HG02943 (cell line): ENCODE measurements around the gene MYRIP.

ENCODE experiments used
- ATAC-seq: cut with Tn5 transposase; IDR thresholded peaks from one replicate; pipeline ENCODE4 v1.9.1; 2021; ENCODE audit warnings: mild to moderate bottlenecking, low read depth, moderate library complexity; ENCODE audit not compliant: unreplicated experiment

MYRIP gene

GRCh38 chr3:40213556-40213955, 404.1 kb downstream of the MYRIP start:
- no peak for ATAC-seq

DNA sequence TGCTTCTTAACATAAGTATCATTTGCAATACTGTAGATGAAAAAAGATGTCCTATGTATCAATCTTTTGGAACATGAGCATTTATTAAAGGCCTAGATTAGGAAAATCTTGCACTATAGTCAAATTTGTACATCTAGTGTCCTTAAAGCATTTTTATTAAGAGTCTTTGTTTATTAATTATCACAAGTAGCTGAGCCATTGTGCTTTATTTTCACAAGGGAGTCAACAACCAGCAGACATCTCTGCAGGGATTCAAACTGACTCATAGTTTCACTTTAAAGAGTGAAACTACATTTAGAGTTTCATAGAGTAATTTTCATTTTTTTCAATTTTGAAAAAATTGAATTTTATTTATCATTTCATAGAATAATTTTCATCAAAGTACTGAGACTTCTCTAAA, 405.6 kb downstream of the MYRIP start:
- ATAC-seq, result no peak

DNA sequence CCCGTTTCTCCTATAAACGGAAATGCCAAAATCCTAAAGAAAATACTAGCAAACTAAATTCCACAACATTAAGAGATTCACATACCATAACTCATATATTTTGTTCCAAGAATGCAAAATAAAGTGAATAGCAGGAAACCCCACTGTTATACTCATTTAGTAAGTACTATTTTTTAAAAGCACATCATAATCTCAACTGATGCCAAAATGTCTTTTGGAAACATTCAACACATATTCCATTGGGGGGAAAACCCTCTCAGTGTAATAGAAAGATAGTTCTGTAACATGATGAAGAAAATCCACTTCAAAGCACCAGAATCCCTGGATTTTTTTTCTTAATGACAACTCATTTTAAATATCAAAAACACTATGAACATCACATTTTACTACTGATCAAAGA, 407.1 kb downstream of the MYRIP start:
- no peak for ATAC-seq

DNA sequence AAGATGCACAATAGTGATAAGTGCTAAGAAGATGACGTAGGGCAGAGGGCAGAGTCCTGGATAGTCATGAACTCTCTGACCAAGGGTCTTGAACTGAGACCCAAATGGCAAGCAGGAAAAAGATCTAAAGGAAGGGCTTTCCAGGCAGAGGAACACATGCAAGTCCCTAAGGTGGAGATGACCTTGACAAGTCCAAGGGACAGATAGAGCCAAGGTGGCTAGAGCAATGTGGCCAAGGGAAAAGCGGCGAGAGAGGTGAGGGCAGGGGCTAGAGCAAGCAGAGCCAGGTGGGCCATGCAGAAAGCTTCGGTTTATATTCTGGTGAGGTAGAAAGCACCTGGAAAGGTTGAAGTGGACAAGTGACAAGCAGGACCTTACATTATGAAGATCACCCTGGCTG, 414.4 kb downstream of the MYRIP start:
- ATAC-seq, result no peak

DNA sequence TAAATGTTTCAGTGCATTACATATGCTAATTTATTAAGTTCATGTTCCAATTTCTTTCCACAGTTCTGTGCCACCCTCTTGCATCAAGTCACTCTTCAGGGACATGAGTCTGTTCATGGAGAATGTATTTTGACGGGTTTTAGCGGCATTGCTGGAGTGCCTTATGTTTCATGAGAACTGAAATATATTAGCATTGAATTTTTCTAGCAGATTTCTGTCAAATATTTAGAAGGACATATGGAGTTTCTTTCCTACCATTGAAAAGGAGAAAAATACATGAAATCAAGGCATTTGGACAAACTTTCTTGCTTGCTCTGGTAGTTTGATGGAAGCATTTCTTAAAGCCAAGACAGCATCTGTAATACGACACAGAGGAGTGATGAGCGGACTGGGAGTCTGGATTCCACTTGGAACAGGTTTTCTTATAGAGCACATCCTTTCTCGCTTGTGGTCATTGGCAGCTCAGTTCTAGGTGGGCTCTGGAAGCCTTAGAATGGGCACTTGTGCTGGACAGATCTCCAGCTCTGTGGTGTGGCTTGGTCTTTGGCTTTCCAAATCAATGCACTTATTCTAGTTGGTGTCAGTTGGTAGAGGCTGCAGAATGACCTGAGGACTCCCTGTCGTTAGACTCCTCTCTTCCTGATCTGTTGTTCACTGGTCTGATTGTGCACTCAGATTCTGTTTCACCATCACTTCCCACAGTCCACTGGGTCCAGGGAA, 415.5 kb downstream of the MYRIP start:
- ATAC-seq, result no peak

GRCh38 chr3:40226636-40227035, 417.2 kb downstream of the MYRIP start:
- ATAC-seq, result no peak

- ATAC-seq, result no peak
Measured at GRCh38 chr3:40228792-40229350, 419.5 kb downstream of the MYRIP start.

- ATAC-seq, result no peak
Measured at GRCh38 chr3:40229386-40229785, 420.0 kb downstream of the MYRIP start.

DNA sequence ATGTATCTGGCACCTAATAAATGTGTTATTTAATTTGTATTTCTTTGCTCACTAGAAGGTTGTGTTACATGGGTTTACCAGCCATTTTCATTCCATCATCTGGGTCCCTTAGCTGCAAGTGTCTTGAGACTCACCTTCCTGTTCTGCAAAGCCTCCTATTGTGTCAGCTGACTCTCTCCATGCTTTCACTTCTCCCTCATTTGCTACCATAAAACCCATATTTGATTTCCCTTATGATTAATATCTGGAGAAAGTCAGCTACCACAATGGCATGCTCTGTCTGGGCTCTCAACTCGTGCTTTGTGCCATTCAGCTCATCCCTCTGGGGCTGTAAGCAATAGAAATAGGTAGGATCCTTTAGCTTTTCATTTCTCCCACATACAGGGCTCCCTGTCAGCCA, 420.6 kb downstream of the MYRIP start:
- ATAC-seq, result no peak

DNA sequence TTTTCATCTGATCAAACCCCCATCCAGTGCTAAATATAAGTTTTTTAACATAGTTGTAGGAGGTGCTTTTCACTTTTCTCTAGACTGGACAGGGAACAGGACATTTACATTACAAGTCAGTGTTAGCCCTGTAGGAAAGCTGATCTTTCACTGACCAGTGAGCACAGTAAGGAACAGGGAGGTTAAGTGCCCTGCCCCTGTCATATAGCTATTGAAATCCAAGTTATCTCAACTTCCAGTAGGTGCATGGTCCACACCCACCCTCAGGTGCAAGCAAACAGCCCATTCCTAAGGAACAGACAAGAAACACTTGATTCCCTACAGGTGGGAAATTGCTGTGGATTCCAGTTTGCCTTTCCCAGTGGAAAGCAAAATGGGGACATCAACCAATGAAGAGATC, 421.0 kb downstream of the MYRIP start:
- no peak for ATAC-seq

DNA sequence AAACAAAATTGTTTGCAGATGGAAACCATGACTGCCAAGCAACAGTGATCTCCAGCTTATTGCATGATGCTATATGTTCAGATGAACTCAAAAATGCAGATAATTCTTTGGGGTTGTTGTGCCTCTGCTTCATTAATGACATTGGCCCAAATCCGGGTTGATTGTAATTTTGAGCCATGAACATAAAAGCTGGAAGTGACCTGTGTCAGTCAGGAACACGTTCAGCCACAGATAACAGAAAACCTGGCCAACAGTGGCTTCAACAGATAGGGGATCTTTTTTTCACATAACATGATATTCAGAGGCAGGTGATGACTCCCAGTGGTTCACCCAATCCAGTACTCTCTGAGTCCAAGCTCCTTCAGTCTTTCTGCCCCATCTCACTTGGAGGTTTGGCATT, 423.2 kb downstream of the MYRIP start:
- ATAC-seq, result no peak

GRCh38 chr3:40237159-40237558, 427.8 kb downstream of the MYRIP start:
- ATAC-seq, result no peak

DNA sequence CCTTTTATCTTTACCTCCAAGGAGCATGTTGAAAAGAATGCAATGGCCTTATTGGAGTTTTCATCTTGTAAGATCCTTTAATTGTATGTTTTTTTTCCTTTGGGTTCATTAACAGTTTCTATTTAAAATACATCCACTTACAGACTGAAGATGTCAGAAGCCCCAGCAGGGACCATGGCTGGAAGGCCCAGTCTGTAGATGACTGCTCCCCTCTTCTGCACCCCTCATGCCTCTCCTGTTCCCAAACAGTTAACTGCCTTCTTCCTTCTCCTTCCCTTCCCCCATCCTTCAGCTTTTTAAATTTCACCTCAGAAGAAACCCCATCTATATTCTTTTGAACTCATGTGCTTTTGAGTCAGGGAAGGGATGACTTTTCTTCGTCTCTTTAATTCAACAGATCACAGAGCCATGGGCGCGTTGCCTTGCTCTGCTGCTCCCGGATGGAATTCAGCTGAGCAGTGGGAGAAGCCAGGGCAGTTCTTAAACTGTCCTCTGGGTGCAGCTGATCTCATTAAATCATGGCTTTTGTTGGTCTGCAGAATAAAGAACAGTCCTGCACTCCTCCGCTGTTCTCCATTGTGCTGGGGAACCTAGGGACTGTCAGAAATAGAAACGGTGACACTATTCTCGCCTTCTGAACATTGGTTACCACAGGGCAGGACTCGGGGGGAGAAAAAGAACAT, 428.6 kb downstream of the MYRIP start:
- ATAC-seq, result no peak

GRCh38 chr3:40240921-40241320, 431.5 kb downstream of the MYRIP start:
- no peak for ATAC-seq

GRCh38 chr3:40242216-40242615, 432.8 kb downstream of the MYRIP start:
- no peak for ATAC-seq

- no peak for ATAC-seq
Measured at GRCh38 chr3:40242638-40243037, 433.2 kb downstream of the MYRIP start.

DNA sequence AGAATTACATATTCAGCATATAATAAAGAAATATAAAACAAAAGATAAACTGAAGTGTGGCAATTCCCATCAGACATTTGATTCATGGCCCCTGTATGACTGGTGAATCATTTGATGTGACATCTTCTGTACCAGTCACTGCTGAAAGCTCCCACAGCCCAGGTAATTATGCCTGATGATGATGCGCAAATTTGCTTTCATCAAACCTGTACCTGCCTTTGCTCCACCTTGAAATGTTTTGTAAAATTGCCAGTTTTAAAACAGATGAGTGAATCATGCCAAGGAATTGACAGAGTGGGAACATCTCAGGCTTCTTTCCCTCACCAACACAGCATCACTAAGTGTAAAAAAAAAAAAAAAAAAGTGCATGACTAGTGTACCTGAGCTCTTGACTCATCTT, 433.6 kb downstream of the MYRIP start:
- no peak for ATAC-seq

DNA sequence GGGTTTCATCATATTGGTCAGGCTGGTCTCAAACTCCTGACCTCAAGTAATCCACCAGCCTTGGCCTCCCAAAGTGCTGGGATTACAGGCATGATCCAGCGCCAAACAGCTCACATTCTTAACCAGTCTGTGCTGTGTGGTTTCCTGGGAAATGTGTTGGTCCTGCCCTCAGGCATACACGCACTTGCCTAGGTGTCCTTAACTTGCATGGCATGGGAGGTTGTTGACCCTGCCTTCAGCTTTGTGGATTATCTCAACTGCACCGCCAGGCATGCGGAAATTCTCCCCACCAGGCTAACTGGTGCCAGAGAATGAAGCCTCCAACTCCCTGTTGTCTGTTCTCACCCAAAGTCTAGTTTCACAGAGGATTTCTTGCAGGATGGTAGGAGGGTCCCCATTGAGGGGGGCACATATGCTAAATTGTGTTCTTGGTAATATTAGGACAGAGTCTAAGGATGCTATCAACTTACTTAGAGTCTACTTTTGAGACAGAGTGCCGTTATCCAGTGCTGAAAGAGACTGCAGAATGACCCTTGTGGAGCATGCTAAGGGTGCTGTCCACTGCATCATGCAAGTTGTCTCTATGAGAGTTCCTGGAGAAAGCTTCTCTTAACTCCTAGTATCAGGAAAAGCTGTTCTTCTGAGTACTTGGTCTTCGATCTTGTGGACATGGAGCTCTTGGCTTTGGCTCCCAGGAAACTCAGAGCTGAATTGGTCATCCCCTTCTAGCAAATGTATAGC, 438.5 kb downstream of the MYRIP start:
- no peak for ATAC-seq

DNA sequence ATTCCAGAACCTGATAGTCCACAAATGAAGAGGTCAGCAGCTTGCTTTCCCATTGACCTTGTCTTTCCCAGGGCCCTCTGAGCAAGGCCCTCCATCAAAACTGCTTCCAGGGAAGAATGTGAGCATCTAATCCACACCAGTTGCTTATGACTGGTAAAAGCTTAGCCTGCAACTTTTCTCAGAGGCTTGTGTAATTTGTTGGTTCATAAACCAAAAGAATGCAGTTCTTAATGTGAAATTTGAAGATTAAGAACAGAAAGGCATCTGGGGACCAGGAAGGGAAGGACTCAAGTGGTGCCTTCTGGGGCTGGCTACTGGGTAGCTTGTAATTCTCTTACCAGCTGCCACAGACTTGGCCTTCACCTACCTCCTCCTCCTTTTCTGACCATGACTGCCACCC, 439.2 kb downstream of the MYRIP start:
- no peak for ATAC-seq

- no peak for ATAC-seq
Measured at GRCh38 chr3:40249168-40249567, 439.8 kb downstream of the MYRIP start.

GRCh38 chr3:40254491-40254890, 445.1 kb downstream of the MYRIP start:
- no peak for ATAC-seq
